ENCODE measurements around the gene ARHGEF10L. TPM values are rescaled to one million over a fixed set of nuclear protein-coding genes. Genes with fewer than 3 reads are reported as not detected.

The ARHGEF10L gene
- total RNA-seq, 1 donor from 2014 or later = 34.3 TPM

- no peak for DNase-seq (ENCODE audit: low spot score)
- no peak for ATAC-seq
- intact Hi-C loops (cut with DNase I) = no loop called here
Observed at GRCh38 chr1:17639703-17640340, 100.3 kb downstream of the ARHGEF10L start.

- DNase-seq (ENCODE audit: low spot score) = no peak
- no peak for ATAC-seq
- intact Hi-C loops (cut with DNase I) = no loop called here
Observed at GRCh38 chr1:17640393-17640792, 100.9 kb downstream of the ARHGEF10L start.

GRCh38 chr1:17640975-17641374 is 101.5 kb downstream of the ARHGEF10L start:
- intact Hi-C loops (cut with DNase I) = no loop called here
- no peak for ATAC-seq
- DNase-seq (ENCODE audit: low spot score) = no peak

GRCh38 chr1:17642169-17642568 is 102.7 kb downstream of the ARHGEF10L start:
- intact Hi-C loops (cut with DNase I) = no loop called here
- no peak for ATAC-seq
- no peak for DNase-seq (ENCODE audit: low spot score)

- intact Hi-C loops (cut with DNase I) = no loop called here
- ATAC-seq = no peak
Observed at GRCh38 chr1:17642943-17643342, 103.4 kb downstream of the ARHGEF10L start.

GRCh38 chr1:17643861-17644703 is 104.6 kb downstream of the ARHGEF10L start:
- ATAC-seq = no peak

More at GRCh38 chr1:17642943-17643342, 103.4 kb downstream of the ARHGEF10L start:
- no peak for DNase-seq (ENCODE audit: low spot score)

GRCh38 chr1:17645068-17645911 is 105.8 kb downstream of the ARHGEF10L start:
- intact Hi-C loops (cut with DNase I) = no loop called here

More at GRCh38 chr1:17643861-17644703, 104.6 kb downstream of the ARHGEF10L start:
- no peak for DNase-seq (ENCODE audit: low spot score)
- intact Hi-C loops (cut with DNase I) = no loop called here

GRCh38 chr1:17646444-17647280 is 107.2 kb downstream of the ARHGEF10L start:
- no peak for DNase-seq (ENCODE audit: low spot score)
- no peak for ATAC-seq
- intact Hi-C loops (cut with DNase I) = no loop called here

More at GRCh38 chr1:17645068-17645911, 105.8 kb downstream of the ARHGEF10L start:
- no peak for ATAC-seq
- DNase-seq (ENCODE audit: low spot score) = no peak

- intact Hi-C loops (cut with DNase I) = no loop called here
- no peak for ATAC-seq
- no peak for DNase-seq (ENCODE audit: low spot score)
Observed at GRCh38 chr1:17648457-17649145, 109.1 kb downstream of the ARHGEF10L start.

- DNase-seq (ENCODE audit: low spot score) = no peak
- ATAC-seq = no peak
- intact Hi-C loops (cut with DNase I) = no loop called here
Observed at GRCh38 chr1:17649371-17650106, 110.0 kb downstream of the ARHGEF10L start.

- intact Hi-C loops (cut with DNase I) = no loop called here
- no peak for ATAC-seq
- no peak for DNase-seq (ENCODE audit: low spot score)
Observed at GRCh38 chr1:17653276-17653675, 113.8 kb downstream of the ARHGEF10L start.

- no peak for DNase-seq (ENCODE audit: low spot score)
- intact Hi-C loops (cut with DNase I) = no loop called here
- ATAC-seq = peak; percentile 57
Observed at GRCh38 chr1:17653728-17654351, 114.3 kb downstream of the ARHGEF10L start.

GRCh38 chr1:17654519-17654918 is 115.0 kb downstream of the ARHGEF10L start:
- intact Hi-C loops (cut with DNase I) = no loop called here
- no peak for DNase-seq (ENCODE audit: low spot score)
- ATAC-seq = no peak

- DNase-seq (ENCODE audit: low spot score) (no peak), ATAC-seq (no peak)
- intact Hi-C loops (cut with DNase I) = no loop called here
Observed at GRCh38 chr1:17655169-17655568, 115.7 kb downstream of the ARHGEF10L start.

- ATAC-seq = no peak
Observed at GRCh38 chr1:17655922-17656321, 116.4 kb downstream of the ARHGEF10L start.

GRCh38 chr1:17657436-17657835 is 117.9 kb downstream of the ARHGEF10L start:
- intact Hi-C loops (cut with DNase I) = no loop called here
- DNase-seq (ENCODE audit: low spot score) = no peak
- ATAC-seq = no peak

More at GRCh38 chr1:17655922-17656321, 116.4 kb downstream of the ARHGEF10L start:
- no peak for DNase-seq (ENCODE audit: low spot score)
- intact Hi-C loops (cut with DNase I) = no loop called here

- no peak for ATAC-seq
- DNase-seq (ENCODE audit: low spot score) = no peak
- intact Hi-C loops (cut with DNase I) = no loop called here
Observed at GRCh38 chr1:17658837-17659236, 119.3 kb downstream of the ARHGEF10L start.

Measured in sciatic nerve (tissue), 2 donors.